K562 (cell line): ENCODE results near the gene TRIM27. TPM values are rescaled to one million over a fixed set of nuclear protein-coding genes. Genes with fewer than 3 reads are reported as not detected.

Source experiments
- ATAC-seq: fragments of 200-7000 bp; cut with Tn5 transposase; 3 replicates; pipeline ENCODE4 v1.9.1; 2020; ENCODE audit warnings: moderate library complexity
- BruUV-seq: library from RNA; stranded (reverse); fragments of 400-500 nt; replicated peaks from 2 replicates; lab custom pipeline; 2021; lab: Mats Ljungman, UMichigan
- CTCF ChIA-PET: fragments of 300-600 bp; formaldehyde crosslinking; extraction: SDS; loops from one replicate; lab custom pipeline; 2021; ENCODE audit warnings: low intra/inter-chr PET ratio; lab: Yijun Ruan, JAX
- POLR2A ChIA-PET: fragments of 300-600, 350-650 bp; sonication (Branson Sonifier 250); formaldehyde crosslinking; extraction: SDS; loops from one replicate; lab custom pipeline; 2021; ENCODE audit warnings: antibody characterized with exemption, inconsistent platforms; lab: Yijun Ruan, JAX
- DNase-seq, 4 experiments: peaks; one replicate each; pipeline versions ENCODE4 v3.0.0 to v3.0.0-alpha.2; 2011 to 2018; ENCODE audit warnings: low spot score in 3 of 4, mixed read lengths in 3 of 4; ENCODE audit errors: extremely low read depth in 1 of 4
- FAIRE-seq: peaks from 2 replicates; lab custom pipeline; 2011; peaks lifted over from hg19 to GRCh38; lab: Jason Lieb, UNC
- H2AFZ ChIP-seq: 2 replicates; pipeline ENCODE4 v1.6.0; 2011; ENCODE audit warnings: low read depth, low read length, control low read depth, inconsistent platforms
- H3K27ac ChIP-seq: fragments of 200-600 bp; 3 replicates; pipeline ENCODE4 v1.8.0; 2011; ENCODE audit warnings: low read depth, mild to moderate bottlenecking, control low read depth, inconsistent platforms, low read length, moderate library complexity, mixed read lengths; ENCODE audit errors: extremely low read depth
- H3K27me3 ChIP-seq, 2 experiments: fragments of 300-600 bp in 1 of 2; 2 replicates in 1 of 2; 3 replicates in 1 of 2; pipeline versions ENCODE4 v1.6.0 to v1.8.0; 2011; ENCODE audit warnings: inconsistent platforms in 2 of 2, low read length in 2 of 2, mild to moderate bottlenecking in 1 of 2, mixed read lengths in 1 of 2, moderate library complexity in 1 of 2; ENCODE audit not compliant: control insufficient read depth in 2 of 2, insufficient read depth in 2 of 2
- H3K36me3 ChIP-seq: fragments of 300-600 bp; 3 replicates; pipeline ENCODE4 v1.8.0; 2011; ENCODE audit warnings: mild to moderate bottlenecking, low read length, inconsistent platforms; ENCODE audit not compliant: control insufficient read depth, insufficient read depth
- H3K4me1 ChIP-seq, 2 experiments: fragments of 200-600 bp in 1 of 2; replicated peaks in 1 of 2; 2 replicates in 1 of 2; 3 replicates in 1 of 2; pipeline versions ENCODE4 v1.5.1 to v1.8.0; 2011; ENCODE audit warnings: inconsistent platforms in 2 of 2, low read length in 2 of 2, mild to moderate bottlenecking in 1 of 2, mixed read lengths in 1 of 2, moderate library complexity in 1 of 2; ENCODE audit not compliant: control insufficient read depth in 2 of 2, insufficient read depth in 2 of 2
- H3K4me2 ChIP-seq: 2 replicates; pipeline ENCODE4 v1.6.1; 2011; ENCODE audit warnings: low read length, control low read depth, inconsistent platforms, mixed read lengths; ENCODE audit not compliant: insufficient read depth
- H3K4me3 ChIP-seq: fragments of 200-600 bp; sonication (generic), shearing (Covaris generic); 2 replicates; pipeline ENCODE4 v1.5.1; 2016; ENCODE audit warnings: control low read depth, inconsistent platforms
- H3K79me2 ChIP-seq: fragments of 200-600 bp; 3 replicates; pipeline ENCODE4 v1.8.0; 2011; ENCODE audit warnings: low read length, inconsistent platforms; ENCODE audit not compliant: control insufficient read depth, insufficient read depth
- H3K9ac ChIP-seq, 2 experiments: 2 replicates each; pipeline versions ENCODE4 v1.6.0 to v1.6.1; 2011; ENCODE audit warnings: low read depth in 2 of 2, low read length in 2 of 2, control low read depth in 1 of 2, inconsistent platforms in 1 of 2, mild to moderate bottlenecking in 1 of 2, mixed read lengths in 1 of 2; ENCODE audit not compliant: insufficient read depth in 1 of 2
- H3K9me1 ChIP-seq: one replicate; pipeline ENCODE4 v1.6.0; 2011; ENCODE audit warnings: inconsistent platforms, mild to moderate bottlenecking, low read length, moderate library complexity; ENCODE audit not compliant: control insufficient read depth, insufficient read depth
- H3K9me3 ChIP-seq: replicated peaks from 2 replicates; pipeline ENCODE4 v1.5.1; 2011; ENCODE audit warnings: low read depth, low read length, inconsistent platforms; ENCODE audit not compliant: control insufficient read depth, insufficient read depth
- H4K20me1 ChIP-seq: replicated peaks from 2 replicates; pipeline ENCODE4 v1.6.1; 2011; ENCODE audit warnings: low read length, inconsistent platforms, mixed read lengths; ENCODE audit not compliant: control insufficient read depth, insufficient read depth
- CBX2 ChIP-seq: fragments of 200-600 bp; sonication (generic); IDR thresholded peaks from one replicate; pipeline ENCODE4 v1.6.1; 2012; ENCODE audit warnings: mild to moderate bottlenecking, low read length, inconsistent platforms; ENCODE audit not compliant: insufficient read depth, poor library complexity, severe bottlenecking
- CBX3 ChIP-seq, 2 experiments: IDR thresholded peaks; 1 replicate in 1 of 2; 2 replicates in 1 of 2; pipeline ENCODE4 v1.6.1; 2012; ENCODE audit warnings: inconsistent platforms in 2 of 2, low read length in 2 of 2, borderline replicate concordance in 1 of 2, control low read depth in 1 of 2
- ESRRB ChIP-seq: fragments of 250-450 bp; sonication (Bioruptor Pico); IDR thresholded peaks from 2 replicates; pipeline ENCODE4 v1.5.0; 2020; ENCODE audit warnings: mild to moderate bottlenecking, moderate library complexity, borderline replicate concordance
- HNRNPUL1 ChIP-seq: fragments of 200-400 bp; formaldehyde crosslinking; IDR thresholded peaks from 2 replicates; pipeline ENCODE4 v1.6.1; 2017; ENCODE audit warnings: low read length
- IRF2 ChIP-seq: sonication (generic); formaldehyde crosslinking; IDR thresholded peaks from 2 replicates; pipeline ENCODE4 v1.8.1; 2022; ENCODE audit warnings: mild to moderate bottlenecking, missing genetic modification reagents
- MBD1 ChIP-seq: fragments of 250-450 bp; sonication (Bioruptor Pico); IDR thresholded peaks from 2 replicates; pipeline ENCODE4 v1.8.0; 2022; ENCODE audit warnings: inconsistent platforms
- MEIS2 ChIP-seq: fragments of 450-650 bp; IDR thresholded peaks from 2 replicates; pipeline ENCODE4 v1.6.1; 2014; ENCODE audit warnings: mild to moderate bottlenecking; ENCODE audit not compliant: partially characterized antibody
- PRDM10 ChIP-seq: fragments of 450-650 bp; IDR thresholded peaks from 2 replicates; pipeline ENCODE4 v1.6.1; 2018; ENCODE audit not compliant: partially characterized antibody
- RB1 ChIP-seq: fragments of 450-650 bp; IDR thresholded peaks from 2 replicates; pipeline ENCODE4 v1.6.1; 2017; ENCODE audit warnings: low read depth, mild to moderate bottlenecking
- TSC22D4 ChIP-seq: fragments of 450-650 bp; IDR thresholded peaks from 2 replicates; pipeline ENCODE4 v1.6.1; 2016; ENCODE audit warnings: missing genetic modification characterization, missing biosample characterization, control low read depth
- WGBS: fragments of 100-300 bp; shearing (Covaris generic); methylation state at CpG from one replicate; pipeline ENCODE4 v1.1.6; 2016; ENCODE audit warnings: low coverage, mixed read lengths; ENCODE audit not compliant: insufficient coverage; ENCODE audit errors: missing lambda C conversion rate; 5-methylcytosine and 5-hydroxymethylcytosine counted together
- in situ Hi-C: fragments of 300-500 bp; cut with MboI; formaldehyde crosslinking; loops from 4 replicates; pipeline ENCODE4 v1.15.0; 2018; ENCODE audit warnings: inconsistent platforms, mixed read lengths
- intact Hi-C: fragments of 100-400 bp; cut with micrococcal nuclease; formaldehyde crosslinking; loops from 2 replicates; pipeline ENCODE4 v1.14.2; 2022
- polyA plus RNA-seq, 8 experiments: library from polyadenylated mRNA; depleted of rRNA in 4 of 8; stranded (reverse) in 5 of 8; unstranded in 3 of 8; fragments of >200 nt; fragmentation: Nextera tagmentation in 2 of 8; fragmentation: Illumina TruSeq in 1 of 8; extraction: Ambion mirVana in 2 of 8; extraction: Trizol in 1 of 8; gene quantifications; 2 replicates each; pipeline versions ENCODE4 v1.2.1 to v1.2.3, GENCODE V29; 2011 to 2014; ENCODE audit warnings: inconsistent platforms in 1 of 8, missing spikeins in 1 of 8
- total RNA-seq, 7 experiments: library from RNA; depleted of rRNA in 6 of 7; stranded (reverse); fragments of >200 nt in 6 of 7; fragmentation: Illumina TruSeq in 2 of 7; extraction: Trizol in 2 of 7; gene quantifications; 2 replicates each; pipeline versions ENCODE4 v1.2.1 to v1.2.3, GENCODE V29; 2011 to 2021; ENCODE audit warnings: low replicate concordance in 1 of 7

The TRIM27 gene
- total and polyA plus RNA-seq, 9 of the 15 experiments (the other 6 are each of a cell fraction or from before 2014, with no cell fraction given): 37.7 to 235 (median 122) TPM

GRCh38 chr6:28880894-28881780 is 42.6 kb downstream of the TRIM27 start (continued):
- peak in 1 of 2 experiments; percentile 94; a peak in 2 of 3 replicates for TF ChIP-seq CBX3 (IDR thresholded peaks at IDR 0.05; ENCODE audit: borderline replicate concordance in 1 of 2, low read length in 2 of 2)
- TF ChIP-seq CBX2: no peak
- no peak for TF ChIP-seq IRF2
- TF ChIP-seq HNRNPUL1: no peak
- TF ChIP-seq TSC22D4 (tag): no peak
- peak; percentile 77; the same call in 1 of the 2 replicates for TF ChIP-seq MBD1 (CRISPR knock-in tag)

DNA sequence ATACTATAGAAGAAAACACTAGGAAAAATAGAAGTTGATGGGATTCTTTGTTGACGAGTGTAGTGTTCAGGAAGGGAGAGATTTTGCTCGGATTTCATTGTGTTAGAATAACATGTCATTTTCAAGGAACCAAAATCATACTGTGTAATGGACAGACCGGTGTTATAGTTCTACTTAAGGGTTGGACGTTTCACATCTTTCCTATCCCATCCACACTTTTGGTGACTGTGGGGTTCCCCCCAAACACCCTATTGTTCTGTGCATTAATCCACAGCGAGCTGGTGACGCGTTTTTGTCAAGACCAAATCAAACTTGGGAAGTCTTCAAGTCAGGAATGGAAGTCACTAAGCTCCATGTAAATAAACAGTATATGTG is 43.3 kb downstream of the TRIM27 start:
- FAIRE-seq (no peak), DNase-seq (no peak), ATAC-seq (peak; percentile 57)
- WGBS: 16% methylated on average over 7 of the region's 7 CpGs
- Histone ChIP-seq H3K4me3 (peak overlapping the region; percentile 63), H3K9me3 (peaks cover 7% of the 10 kb centered on the region), H3K79me2 (no peaks in the 10 kb centered on the region), H3K4me2 (peak overlapping the region; percentile 99), H3K27me3 (no peaks in the 10 kb centered on the region), H3K9ac (peak overlapping the region; percentile 81 to 88), H3K27ac (peak overlapping the region; percentile 66), H3K36me3 (no peaks in the 10 kb centered on the region), H3K9me1 (no peaks in the 10 kb centered on the region), H3K4me1 (peaks cover 3 to 5% of the 10 kb centered on the region in 2 experiments; a peak in 3 of 5 replicates), H4K20me1 (no peaks in the 10 kb centered on the region), H2AFZ (peak overlapping the region; percentile 99)
- TF ChIP-seq ESRRB (CRISPR knock-in tag): no peak
- TF ChIP-seq PRDM10: peak; percentile 39
- TF ChIP-seq MEIS2: no peak
- TF ChIP-seq RB1: 0 out of 2 replicates have a peak, but pooled peaks have one; percentile 6
- in situ Hi-C loops: no loop called here
- POLR2A ChIA-PET: interaction anchor here (1.0 to 2.9 kb wide), 6 partner anchors 11 to 42 kb away, joined by 4 to 19 read pairs (median 5); no protein-coding TSS in a partner anchor
- intact Hi-C loops: loop anchor here (2.0 kb wide), 1 partner anchor 60 kb away; no protein-coding TSS in a partner anchor
- no TSS peak for BruUV-seq
- CTCF ChIA-PET: interaction anchor here (0.6 kb wide), 1 partner anchor 102 kb away, joined by 3 read pairs; no protein-coding TSS in a partner anchor
